ENCODE measurements around the gene PYGB. TPM values are rescaled to one million over a fixed set of nuclear protein-coding genes. Genes with fewer than 3 reads are reported as not detected.

Gene PYGB
- total RNA-seq, 1 experiment from 2014 or later, result 435 TPM

- ChIA-PET CTCF (interaction anchor here (0.8 to 1.1 kb wide), 2 partner anchors 19 to 52 kb away, joined by 3 to 6 read pairs; no protein-coding TSS in a partner anchor), POLR2A (interaction anchor here (0.5 to 0.6 kb wide), 2 partner anchors 9 to 373 kb away, joined by 3 read pairs; no protein-coding TSS in a partner anchor)
- intact Hi-C loops (cut with micrococcal nuclease), result no loop called here
- H3K4me3 Mint-ChIP-seq (ENCODE audit: unreplicated experiment), result no peak overlapping the region
- no peaks in the 10 kb centered on the region for H3K4me1 Mint-ChIP-seq (ENCODE audit: insufficient read depth, unreplicated experiment)
- no peaks in the 10 kb centered on the region for H3K27me3 Mint-ChIP-seq (ENCODE audit: insufficient read depth, unreplicated experiment)
- H3K9me3 Mint-ChIP-seq (ENCODE audit: unreplicated experiment), result no peaks in the 10 kb centered on the region
- H3K27ac Mint-ChIP-seq (ENCODE audit: low read depth, unreplicated experiment), result no peak overlapping the region
- DNase-seq (ENCODE audit: unreplicated experiment), result no peak
- H3K36me3 Mint-ChIP-seq (ENCODE audit: insufficient read depth, unreplicated experiment), result peaks cover 7% of the 10 kb centered on the region
- no peak for TF ChIP-seq CTCF (IDR thresholded peaks at IDR 0.05; ENCODE audit: unreplicated experiment)
- BruUV-seq (replicated peaks), result no TSS peak
Measured at GRCh38 chr20:25345721-25346120, 97.8 kb downstream of the PYGB start.

- Mint-ChIP-seq H3K4me1 (ENCODE audit: insufficient read depth, unreplicated experiment) (no peaks in the 10 kb centered on the region), H3K27me3 (ENCODE audit: insufficient read depth, unreplicated experiment) (no peaks in the 10 kb centered on the region), H3K4me3 (ENCODE audit: unreplicated experiment) (no peak overlapping the region), H3K27ac (ENCODE audit: low read depth, unreplicated experiment) (no peak overlapping the region), H3K36me3 (ENCODE audit: insufficient read depth, unreplicated experiment) (peaks cover 7% of the 10 kb centered on the region), H3K9me3 (ENCODE audit: unreplicated experiment) (no peaks in the 10 kb centered on the region)
- CTCF ChIA-PET, result interaction anchor here (0.7 to 1.1 kb wide), 2 partner anchors 24 to 52 kb away, joined by 3 to 6 read pairs; no protein-coding TSS in a partner anchor
- no peak for TF ChIP-seq CTCF (IDR thresholded peaks at IDR 0.05; ENCODE audit: unreplicated experiment)
- POLR2A ChIA-PET, result interaction anchor here (0.6 kb wide), 1 partner anchor 373 kb away, joined by 3 read pairs; no protein-coding TSS in a partner anchor
- intact Hi-C loops (cut with micrococcal nuclease), result no loop called here
- DNase-seq (ENCODE audit: unreplicated experiment), result no peak
- no TSS peak for BruUV-seq (replicated peaks)
Measured at GRCh38 chr20:25346349-25346748, 98.5 kb downstream of the PYGB start.

Other genes starting within 250 kb of the PYGB start
- 0.51 and 0.83 TPM in 2 replicates for gene ACSS1, start 189.9 kb upstream of the PYGB start, total RNA-seq (2022)
- gene VSX1, start 165.9 kb upstream of the PYGB start, total RNA-seq (2022), result not detected in 2 replicates
- gene ENTPD6, start 52.4 kb upstream of the PYGB start, total RNA-seq (2022), result 98.0 and 99.5 TPM in 2 replicates
- 18.6 TPM in 2 replicates for gene ABHD12, start 142.8 kb downstream of the PYGB start, total RNA-seq (2022)
- 5.2 and 6.0 TPM in 2 replicates for gene GINS1, start 159.6 kb downstream of the PYGB start, total RNA-seq (2022)

All from MCF 10A (cell line).